Loucy (cell line): ENCODE results near the gene RUNX1.

Experiments
- EZH2phosphoT487 ChIP-seq: fragments of 200-600 bp; IDR thresholded peaks from 2 replicates; pipeline ENCODE4 v1.6.1; 2018; ENCODE audit warnings: antibody characterized with exemption, mild to moderate bottlenecking, moderate library complexity, borderline replicate concordance
- TF ChIP-seq, protein P1 (sequence below): fragments of 200-600 bp; sonication (generic); conservative IDR thresholded peaks from 2 replicates; pipeline ENCODE4 v1.5.1; 2014; ENCODE audit warnings: mild to moderate bottlenecking, antibody characterized with exemption, low read length

DNA sequence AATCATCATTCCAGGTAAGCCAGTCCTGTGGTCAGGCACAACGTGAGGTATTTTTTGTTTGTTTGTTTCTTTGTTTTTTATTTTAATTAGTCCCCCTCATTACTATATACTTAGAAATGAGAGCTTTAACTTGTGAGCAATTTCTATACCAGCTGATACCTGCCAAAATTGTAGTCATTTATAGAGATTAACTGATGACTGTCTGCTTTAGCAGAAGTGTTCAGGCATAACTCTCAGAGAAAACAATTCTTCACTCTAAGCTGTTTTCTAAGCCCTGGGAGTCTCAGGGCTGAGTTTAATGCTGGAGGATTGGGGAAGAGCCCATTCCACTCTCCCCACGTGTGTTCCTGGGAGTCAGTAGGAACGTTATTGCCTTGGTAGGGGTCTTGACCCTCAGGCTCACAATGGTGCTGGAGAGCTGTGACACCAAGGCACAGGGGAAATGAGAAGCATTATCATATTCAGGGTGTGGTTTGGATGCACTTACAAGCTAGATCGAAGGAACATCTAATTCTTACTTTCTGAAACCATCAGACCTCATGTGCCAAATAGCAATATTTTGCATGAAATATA lies 212.1 kb downstream of the RUNX1 start:
- TF ChIP-seq, protein P1, sequence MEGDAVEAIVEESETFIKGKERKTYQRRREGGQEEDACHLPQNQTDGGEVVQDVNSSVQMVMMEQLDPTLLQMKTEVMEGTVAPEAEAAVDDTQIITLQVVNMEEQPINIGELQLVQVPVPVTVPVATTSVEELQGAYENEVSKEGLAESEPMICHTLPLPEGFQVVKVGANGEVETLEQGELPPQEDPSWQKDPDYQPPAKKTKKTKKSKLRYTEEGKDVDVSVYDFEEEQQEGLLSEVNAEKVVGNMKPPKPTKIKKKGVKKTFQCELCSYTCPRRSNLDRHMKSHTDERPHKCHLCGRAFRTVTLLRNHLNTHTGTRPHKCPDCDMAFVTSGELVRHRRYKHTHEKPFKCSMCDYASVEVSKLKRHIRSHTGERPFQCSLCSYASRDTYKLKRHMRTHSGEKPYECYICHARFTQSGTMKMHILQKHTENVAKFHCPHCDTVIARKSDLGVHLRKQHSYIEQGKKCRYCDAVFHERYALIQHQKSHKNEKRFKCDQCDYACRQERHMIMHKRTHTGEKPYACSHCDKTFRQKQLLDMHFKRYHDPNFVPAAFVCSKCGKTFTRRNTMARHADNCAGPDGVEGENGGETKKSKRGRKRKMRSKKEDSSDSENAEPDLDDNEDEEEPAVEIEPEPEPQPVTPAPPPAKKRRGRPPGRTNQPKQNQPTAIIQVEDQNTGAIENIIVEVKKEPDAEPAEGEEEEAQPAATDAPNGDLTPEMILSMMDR: no peak
- TF ChIP-seq EZH2phosphoT487: no peak
